ENCODE data around the gene SLC30A2. TPM values are rescaled to one million over a fixed set of nuclear protein-coding genes. Genes with fewer than 3 reads are reported as not detected.
A peak's percentile ranks its signal among the peaks of the same experiment; 100 is the strongest.

Gene SLC30A2
- total and polyA plus RNA-seq, 9 of the 15 experiments (the other 6 are each of a cell fraction or from before 2014, with no cell fraction given): 0.01 to 0.18 (median 0.06) TPM; not detected in 3

GRCh38 chr1:26070296-26070962 is 24.5 kb upstream of the SLC30A2 start (continued):
- TF ChIP-seq, protein P1, sequence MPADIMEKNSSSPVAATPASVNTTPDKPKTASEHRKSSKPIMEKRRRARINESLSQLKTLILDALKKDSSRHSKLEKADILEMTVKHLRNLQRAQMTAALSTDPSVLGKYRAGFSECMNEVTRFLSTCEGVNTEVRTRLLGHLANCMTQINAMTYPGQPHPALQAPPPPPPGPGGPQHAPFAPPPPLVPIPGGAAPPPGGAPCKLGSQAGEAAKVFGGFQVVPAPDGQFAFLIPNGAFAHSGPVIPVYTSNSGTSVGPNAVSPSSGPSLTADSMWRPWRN (IDR thresholded peaks at IDR 0.05; ENCODE audit: low read depth): peak; percentile 81
- no peak for TF ChIP-seq TGIF2 (CRISPR knock-in tag; IDR thresholded peaks at IDR 0.05)
- no peak for TF ChIP-seq HNRNPH1 (optimal IDR thresholded peaks at IDR 0.05; ENCODE audit: low read depth, low read length)
- TF ChIP-seq HDAC1 (IDR thresholded peaks at IDR 0.05): peak in 1 of 2 experiments; percentile 84; a peak in 3 of 4 replicates
- TF ChIP-seq, protein P2, sequence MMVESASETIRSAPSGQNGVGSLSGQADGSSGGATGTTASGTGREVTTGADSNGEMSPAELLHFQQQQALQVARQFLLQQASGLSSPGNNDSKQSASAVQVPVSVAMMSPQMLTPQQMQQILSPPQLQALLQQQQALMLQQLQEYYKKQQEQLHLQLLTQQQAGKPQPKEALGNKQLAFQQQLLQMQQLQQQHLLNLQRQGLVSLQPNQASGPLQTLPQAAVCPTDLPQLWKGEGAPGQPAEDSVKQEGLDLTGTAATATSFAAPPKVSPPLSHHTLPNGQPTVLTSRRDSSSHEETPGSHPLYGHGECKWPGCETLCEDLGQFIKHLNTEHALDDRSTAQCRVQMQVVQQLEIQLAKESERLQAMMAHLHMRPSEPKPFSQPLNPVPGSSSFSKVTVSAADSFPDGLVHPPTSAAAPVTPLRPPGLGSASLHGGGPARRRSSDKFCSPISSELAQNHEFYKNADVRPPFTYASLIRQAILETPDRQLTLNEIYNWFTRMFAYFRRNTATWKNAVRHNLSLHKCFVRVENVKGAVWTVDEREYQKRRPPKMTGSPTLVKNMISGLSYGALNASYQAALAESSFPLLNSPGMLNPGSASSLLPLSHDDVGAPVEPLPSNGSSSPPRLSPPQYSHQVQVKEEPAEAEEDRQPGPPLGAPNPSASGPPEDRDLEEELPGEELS (CRISPR knock-in tag; IDR thresholded peaks at IDR 0.05; ENCODE audit: borderline replicate concordance): no peak
- peak; percentile 63; the same call in 1 of the 2 replicates for TF ChIP-seq GTF2E2 (tag; IDR thresholded peaks at IDR 0.05)
- no peak for TF ChIP-seq SAP30 (IDR thresholded peaks at IDR 0.05; ENCODE audit: borderline replicate concordance, insufficient read depth, low read depth, low read length, poor library complexity, severe bottlenecking)
- TF ChIP-seq U2AF1 (optimal IDR thresholded peaks at IDR 0.05; ENCODE audit: low read depth, low read length): no peak
- TF ChIP-seq KLF16 (IDR thresholded peaks at IDR 0.05): peak; percentile 96
- no peak for TF ChIP-seq SRSF3 (IDR thresholded peaks at IDR 0.05; ENCODE audit: insufficient read depth, low read length)
- peak; percentile 96 for TF ChIP-seq KDM1A (IDR thresholded peaks at IDR 0.05)
- TF ChIP-seq KLF1 (tag; IDR thresholded peaks at IDR 0.05): no peak
- TF ChIP-seq, protein P3, sequence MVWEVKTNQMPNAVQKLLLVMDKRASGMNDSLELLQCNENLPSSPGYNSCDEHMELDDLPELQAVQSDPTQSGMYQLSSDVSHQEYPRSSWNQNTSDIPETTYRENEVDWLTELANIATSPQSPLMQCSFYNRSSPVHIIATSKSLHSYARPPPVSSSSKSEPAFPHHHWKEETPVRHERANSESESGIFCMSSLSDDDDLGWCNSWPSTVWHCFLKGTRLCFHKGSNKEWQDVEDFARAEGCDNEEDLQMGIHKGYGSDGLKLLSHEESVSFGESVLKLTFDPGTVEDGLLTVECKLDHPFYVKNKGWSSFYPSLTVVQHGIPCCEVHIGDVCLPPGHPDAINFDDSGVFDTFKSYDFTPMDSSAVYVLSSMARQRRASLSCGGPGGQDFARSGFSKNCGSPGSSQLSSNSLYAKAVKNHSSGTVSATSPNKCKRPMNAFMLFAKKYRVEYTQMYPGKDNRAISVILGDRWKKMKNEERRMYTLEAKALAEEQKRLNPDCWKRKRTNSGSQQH (CRISPR knock-in tag; IDR thresholded peaks at IDR 0.05): 0 out of 2 replicates have a peak, but pooled peaks have one; percentile 35
- TF ChIP-seq, protein P4, sequence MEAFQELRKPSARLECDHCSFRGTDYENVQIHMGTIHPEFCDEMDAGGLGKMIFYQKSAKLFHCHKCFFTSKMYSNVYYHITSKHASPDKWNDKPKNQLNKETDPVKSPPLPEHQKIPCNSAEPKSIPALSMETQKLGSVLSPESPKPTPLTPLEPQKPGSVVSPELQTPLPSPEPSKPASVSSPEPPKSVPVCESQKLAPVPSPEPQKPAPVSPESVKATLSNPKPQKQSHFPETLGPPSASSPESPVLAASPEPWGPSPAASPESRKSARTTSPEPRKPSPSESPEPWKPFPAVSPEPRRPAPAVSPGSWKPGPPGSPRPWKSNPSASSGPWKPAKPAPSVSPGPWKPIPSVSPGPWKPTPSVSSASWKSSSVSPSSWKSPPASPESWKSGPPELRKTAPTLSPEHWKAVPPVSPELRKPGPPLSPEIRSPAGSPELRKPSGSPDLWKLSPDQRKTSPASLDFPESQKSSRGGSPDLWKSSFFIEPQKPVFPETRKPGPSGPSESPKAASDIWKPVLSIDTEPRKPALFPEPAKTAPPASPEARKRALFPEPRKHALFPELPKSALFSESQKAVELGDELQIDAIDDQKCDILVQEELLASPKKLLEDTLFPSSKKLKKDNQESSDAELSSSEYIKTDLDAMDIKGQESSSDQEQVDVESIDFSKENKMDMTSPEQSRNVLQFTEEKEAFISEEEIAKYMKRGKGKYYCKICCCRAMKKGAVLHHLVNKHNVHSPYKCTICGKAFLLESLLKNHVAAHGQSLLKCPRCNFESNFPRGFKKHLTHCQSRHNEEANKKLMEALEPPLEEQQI (IDR thresholded peaks at IDR 0.05): peak; percentile 94
- TF ChIP-seq EP300 (IDR thresholded peaks at IDR 0.05; ENCODE audit: low read length): peak; percentile 98
- TF ChIP-seq IRF1 (CRISPR knock-in tag; IDR thresholded peaks at IDR 0.05; ENCODE audit: borderline replicate concordance): no peak
- TF ChIP-seq ZNF134 (CRISPR knock-in tag; conservative IDR thresholded peaks at IDR 0.05): no peak
- TF ChIP-seq KAT7 (CRISPR knock-in tag; IDR thresholded peaks at IDR 0.05; ENCODE audit: borderline replicate concordance): no peak
- TF ChIP-seq HMG20B (CRISPR knock-in tag; IDR thresholded peaks at IDR 0.05): no peak
